Mammary epithelial cell (primary cell): ENCODE measurements around the gene ZNF101.

Experiments used
- CTCF ChIP-seq, 2 donors: IDR thresholded peaks in 1 of 2; conservative IDR thresholded peaks in 1 of 2; 2 replicates each; pipeline ENCODE4 v1.5.1; 2011 to 2012; ENCODE audit warnings: inconsistent platforms in 2 of 2, low read length in 2 of 2, mild to moderate bottlenecking in 2 of 2, control low read depth in 1 of 2, low read depth in 1 of 2; ENCODE audit not compliant: insufficient read depth in 1 of 2; ENCODE audit errors: extremely low read depth in 1 of 2
- EZH2 ChIP-seq: IDR thresholded peaks from 2 replicates; pipeline ENCODE4 v1.6.1; 2012; ENCODE audit warnings: low read length, inconsistent platforms, borderline replicate concordance

GRCh38 chr19:19628501-19629134, 40.0 kb upstream of the ZNF101 start:
- TF ChIP-seq EZH2 (no peak), CTCF (conservative IDR thresholded peaks at IDR 0.05 in 1 of 2, IDR thresholded peaks at IDR 0.05 in 1 of 2; ENCODE audit: extremely low read depth in 1 of 2, insufficient read depth in 1 of 2, low read depth in 1 of 2, low read length in 2 of 2) (no peak)
